HCEC 1CT (cell line): ENCODE results near the gene PDE2A.

Source experiments
- DNase-seq: peaks from one replicate; pipeline ENCODE4 v3.0.0-alpha.2; 2017

PDE2A gene

GRCh38 chr11:72673943-72674828, at the start of gene PDE2A:
Gene PDE2A (minus strand): TSS chr11:72674422. CDS start chr11:72674207, 215 bp downstream.
- DNase-seq, result no peak

GRCh38 chr11:72723508-72723907, 49.3 kb upstream of the PDE2A start:
- no peak for DNase-seq

GRCh38 chr11:72722050-72722748, 48.0 kb upstream of the PDE2A start:
- DNase-seq, result peak; percentile 85

- DNase-seq, result no peak
These were observed 47.4 kb upstream of the PDE2A start for GRCh38 chr11:72721689-72722049.

GRCh38 chr11:72721276-72721675, 47.1 kb upstream of the PDE2A start:
- no peak for DNase-seq

- no peak for DNase-seq
These were observed 46.6 kb upstream of the PDE2A start for GRCh38 chr11:72720784-72721183.

- no peak for DNase-seq
These were observed 45.8 kb upstream of the PDE2A start for GRCh38 chr11:72720047-72720446.

GRCh38 chr11:72719551-72719950, 45.3 kb upstream of the PDE2A start:
- DNase-seq, result no peak

GRCh38 chr11:72719144-72719543, 44.9 kb upstream of the PDE2A start:
- DNase-seq, result no peak

GRCh38 chr11:72718101-72718501, 43.9 kb upstream of the PDE2A start:
- no peak for DNase-seq

- DNase-seq, result no peak
These were observed 42.7 kb upstream of the PDE2A start for GRCh38 chr11:72716788-72717435.

GRCh38 chr11:72716290-72716689, 42.1 kb upstream of the PDE2A start:
- no peak for DNase-seq

GRCh38 chr11:72712841-72713240, 38.6 kb upstream of the PDE2A start:
- no peak for DNase-seq

GRCh38 chr11:72712168-72712751, 38.0 kb upstream of the PDE2A start:
- DNase-seq, result no peak

GRCh38 chr11:72711141-72711540, 36.9 kb upstream of the PDE2A start:
- DNase-seq, result no peak

- no peak for DNase-seq
These were observed 36.1 kb upstream of the PDE2A start for GRCh38 chr11:72710278-72710677.

- DNase-seq, result no peak
These were observed 35.4 kb upstream of the PDE2A start for GRCh38 chr11:72709478-72710238.

- no peak for DNase-seq
These were observed 32.8 kb upstream of the PDE2A start for GRCh38 chr11:72707032-72707431.

GRCh38 chr11:72706579-72706978, 32.4 kb upstream of the PDE2A start:
- DNase-seq, result no peak

- no peak for DNase-seq
These were observed 31.5 kb upstream of the PDE2A start for GRCh38 chr11:72705442-72706365.

- DNase-seq, result no peak
These were observed 30.6 kb upstream of the PDE2A start for GRCh38 chr11:72704783-72705265.
